H9 (cell line): ENCODE results near the gene BEST4. TPM values are rescaled to one million over a fixed set of nuclear protein-coding genes. Genes with fewer than 3 reads are reported as not detected.

ENCODE experiments used
- DNase-seq: peaks from one replicate; pipeline ENCODE4 v3.0.0-alpha.2; 2017
- H2AFZ ChIP-seq: one replicate; pipeline ENCODE4 v1.6.1; 2013; ENCODE audit warnings: mild to moderate bottlenecking, low read length, control low read depth, moderate library complexity
- H2AK5ac ChIP-seq: 2 replicates; pipeline ENCODE4 v1.6.1; 2013; ENCODE audit warnings: low read length, control low read depth, mixed read lengths; ENCODE audit not compliant: insufficient read length
- H2BK120ac ChIP-seq: one replicate; pipeline ENCODE4 v1.6.1; 2013; ENCODE audit warnings: low read depth, mild to moderate bottlenecking, low read length, control low read depth, inconsistent platforms; ENCODE audit not compliant: poor library complexity, severe bottlenecking
- H2BK12ac ChIP-seq: 2 replicates; pipeline ENCODE4 v1.6.1; 2013; ENCODE audit warnings: low read length, control low read depth, mixed read lengths, low read depth; ENCODE audit not compliant: insufficient read length
- H2BK15ac ChIP-seq: 2 replicates; pipeline ENCODE4 v1.6.1; 2013; ENCODE audit warnings: low read depth, low read length, control low read depth
- H2BK20ac ChIP-seq: one replicate; pipeline ENCODE4 v1.6.1; 2013; ENCODE audit warnings: low read depth, mild to moderate bottlenecking, low read length, control low read depth, inconsistent platforms; ENCODE audit not compliant: poor library complexity, severe bottlenecking
- H2BK5ac ChIP-seq: 2 replicates; pipeline ENCODE4 v1.6.1; 2013; ENCODE audit warnings: low read length, control low read depth, mixed read lengths; ENCODE audit not compliant: insufficient read length
- H3K14ac ChIP-seq: 2 replicates; pipeline ENCODE4 v1.6.1; 2013; ENCODE audit warnings: low read length, control low read depth; ENCODE audit not compliant: insufficient read depth
- H3K18ac ChIP-seq: 2 replicates; pipeline ENCODE4 v1.6.1; 2013; ENCODE audit warnings: low read depth, mild to moderate bottlenecking, mixed read lengths, low read length, control low read depth; ENCODE audit not compliant: insufficient read length
- H3K23ac ChIP-seq: 2 replicates; pipeline ENCODE4 v1.6.1; 2013; ENCODE audit warnings: low read length, control low read depth, mixed read lengths, low read depth; ENCODE audit not compliant: insufficient read length
- H3K23me2 ChIP-seq: 2 replicates; pipeline ENCODE4 v1.6.1; 2013; ENCODE audit warnings: low read depth, mild to moderate bottlenecking, mixed read lengths, low read length, control low read depth; ENCODE audit not compliant: insufficient read length, poor library complexity, severe bottlenecking
- H3K27ac ChIP-seq: 2 replicates; pipeline ENCODE4 v1.5.1; 2013; ENCODE audit warnings: low read length, control low read depth, mixed read lengths, low read depth; ENCODE audit not compliant: insufficient read length
- H3K27me3 ChIP-seq: 2 replicates; pipeline ENCODE4 v1.6.1; 2013; ENCODE audit warnings: low read length, control low read depth, inconsistent platforms; ENCODE audit not compliant: insufficient read depth
- H3K4ac ChIP-seq: 2 replicates; pipeline ENCODE4 v1.6.1; 2013; ENCODE audit warnings: low read depth, mild to moderate bottlenecking, control low read depth, inconsistent platforms, low read length, moderate library complexity
- H3K4me1 ChIP-seq: 2 replicates; pipeline ENCODE4 v1.6.1; 2013; ENCODE audit warnings: low read length, control low read depth, inconsistent platforms; ENCODE audit not compliant: insufficient read depth
- H3K4me2 ChIP-seq: 2 replicates; pipeline ENCODE4 v1.6.1; 2013; ENCODE audit warnings: low read length, control low read depth, mixed read lengths; ENCODE audit not compliant: insufficient read length, insufficient read depth
- H3K56ac ChIP-seq: 2 replicates; pipeline ENCODE4 v1.6.1; 2013; ENCODE audit warnings: low read depth, mild to moderate bottlenecking, mixed read lengths, low read length, control low read depth; ENCODE audit not compliant: insufficient read length
- H3K79me1 ChIP-seq: 2 replicates; pipeline ENCODE4 v1.6.1; 2013; ENCODE audit warnings: low read depth, mild to moderate bottlenecking, moderate library complexity, low read length, control low read depth, inconsistent platforms; ENCODE audit not compliant: insufficient read depth, poor library complexity, severe bottlenecking
- H3K79me2 ChIP-seq: 2 replicates; pipeline ENCODE4 v1.6.1; 2013; ENCODE audit warnings: low read length, control low read depth, inconsistent platforms; ENCODE audit not compliant: insufficient read depth
- H3K9ac ChIP-seq: 2 replicates; pipeline ENCODE4 v1.6.1; 2013; ENCODE audit warnings: low read length, control low read depth, mixed read lengths; ENCODE audit not compliant: insufficient read length; ENCODE audit errors: extremely low read depth
- H3K9me3 ChIP-seq: one replicate; pipeline ENCODE4 v1.6.1; 2013; ENCODE audit warnings: low read depth, low read length, inconsistent platforms; ENCODE audit not compliant: control insufficient read depth
- H3T11ph ChIP-seq: one replicate; pipeline ENCODE4 v1.6.1; 2013; ENCODE audit warnings: mild to moderate bottlenecking, low read length, control low read depth, inconsistent platforms
- H4K20me1 ChIP-seq: one replicate; pipeline ENCODE4 v1.6.1; 2013; ENCODE audit not compliant: control insufficient read depth, insufficient read length, insufficient read depth
- H4K5ac ChIP-seq: 2 replicates; pipeline ENCODE4 v1.6.1; 2013; ENCODE audit warnings: low read depth, mild to moderate bottlenecking, mixed read lengths, low read length, control low read depth; ENCODE audit not compliant: insufficient read length
- H4K8ac ChIP-seq: replicated peaks from 2 replicates; pipeline ENCODE4 v1.6.1; 2013; ENCODE audit warnings: low read length, control low read depth, mixed read lengths, low read depth; ENCODE audit not compliant: insufficient read length
- H4K91ac ChIP-seq: 2 replicates; pipeline ENCODE4 v1.6.1; 2013; ENCODE audit warnings: low read depth, mild to moderate bottlenecking, moderate library complexity, mixed read lengths, low read length, control low read depth; ENCODE audit not compliant: insufficient read length
- H3K27ac Mint-ChIP-seq, 3 experiments: 2 replicates in 2 of 3; 3 replicates in 1 of 3; pipeline ENCODE4 v1.8.0; 2020 to 2021; ENCODE audit warnings: mixed read lengths in 3 of 3, mild to moderate bottlenecking in 1 of 3, moderate library complexity in 1 of 3
- H3K27me3 Mint-ChIP-seq: 2 replicates; pipeline ENCODE4 v1.8.0; 2021; ENCODE audit warnings: low read depth, mild to moderate bottlenecking, moderate library complexity, mixed read lengths
- H3K36me3 Mint-ChIP-seq, 3 experiments: 2 replicates in 2 of 3; 3 replicates in 1 of 3; pipeline ENCODE4 v1.8.0; 2020 to 2021; ENCODE audit warnings: low read depth in 3 of 3, mixed read lengths in 3 of 3; ENCODE audit not compliant: insufficient read depth in 1 of 3
- H3K4me1 Mint-ChIP-seq, 2 experiments: 2 replicates each; pipeline ENCODE4 v1.8.0; 2020; ENCODE audit warnings: mixed read lengths in 2 of 2
- H3K4me3 Mint-ChIP-seq, 2 experiments: 2 replicates in 1 of 2; 3 replicates in 1 of 2; pipeline ENCODE4 v1.8.0; 2020 to 2021; ENCODE audit warnings: mild to moderate bottlenecking in 2 of 2, mixed read lengths in 2 of 2, moderate library complexity in 1 of 2
- H3K9me3 Mint-ChIP-seq, 2 experiments: 2 replicates in 1 of 2; 3 replicates in 1 of 2; pipeline ENCODE4 v1.8.0; 2020; ENCODE audit warnings: mild to moderate bottlenecking in 2 of 2, mixed read lengths in 2 of 2, moderate library complexity in 1 of 2
- CTCF ChIP-seq: fragments of 200-600 bp; sonication (generic); conservative IDR thresholded peaks from 3 replicates; pipeline ENCODE4 v1.8.0; 2021; ENCODE audit warnings: antibody characterized with exemption, mild to moderate bottlenecking
- WGBS: extraction: QIAGEN DNeasy Blood & Tissue Kit; methylation state at CpG from one replicate; pipeline ENCODE4 v1.1.7; 2013; ENCODE audit warnings: missing lambda C conversion rate, low lambda C conversion rate, mixed read lengths; ENCODE audit not compliant: insufficient read length; ENCODE audit errors: extremely low coverage; 5-methylcytosine and 5-hydroxymethylcytosine counted together
- total RNA-seq: library from RNA; stranded (reverse); gene quantifications from 2 replicates; pipeline ENCODE4 v1.2.1, GENCODE V29; 2021

Gene BEST4
- total RNA-seq, 1 experiment from 2014 or later, result 1.1 TPM

- peak overlapping the region; percentile 57 for H3T11ph ChIP-seq
- H3K27ac ChIP-seq, result no peak overlapping the region
- no peak overlapping the region for H3K4ac ChIP-seq
- H2BK120ac ChIP-seq, result no peak overlapping the region
- peaks cover 22 to 29% of the 10 kb centered on the region in 2 experiments for H3K4me1 Mint-ChIP-seq
- no peaks in the 10 kb centered on the region for H3K79me2 ChIP-seq
- H4K20me1 ChIP-seq, result no peaks in the 10 kb centered on the region
- no peak overlapping the region for H2BK15ac ChIP-seq
- peaks cover 12% of the 10 kb centered on the region for H3K27me3 Mint-ChIP-seq
- no peak overlapping the region for H4K91ac ChIP-seq
- peaks cover 4 to 37% (median 21%) of the 10 kb centered on the region in 3 experiments for H3K36me3 Mint-ChIP-seq
- no peak overlapping the region for H4K8ac ChIP-seq
- H2BK20ac ChIP-seq, result no peak overlapping the region
- no peaks in the 10 kb centered on the region; a peak in 1 of 5 replicates for H3K9me3 Mint-ChIP-seq
- H4K5ac ChIP-seq, result no peak overlapping the region
- peak overlapping the region; percentile 85; the same call in 1 of the 2 replicates for H3K14ac ChIP-seq
- no peak for TF ChIP-seq CTCF
- DNase-seq, result no peak
- no peaks in the 10 kb centered on the region for H3K27me3 ChIP-seq
- peak overlapping the region; percentile 62 to 65 for H3K4me3 Mint-ChIP-seq
- H3K27ac Mint-ChIP-seq, result peak overlapping the region in 1 of 3 experiments; percentile 68; a peak in 1 of 7 replicates
- WGBS, result no CpG with 5 or more reads among the region's 8 CpGs
- H2BK12ac ChIP-seq, result peak overlapping the region; percentile 25
- H3K23me2 ChIP-seq, result peaks cover 9% of the 10 kb centered on the region
- no peak overlapping the region for H2BK5ac ChIP-seq
- H3K4me1 ChIP-seq, result no peaks in the 10 kb centered on the region
- no peaks in the 10 kb centered on the region for H3K9me3 ChIP-seq
- H3K18ac ChIP-seq, result peak overlapping the region; percentile 61
- H3K23ac ChIP-seq, result no peak overlapping the region
- H3K56ac ChIP-seq, result no peak overlapping the region
- peak overlapping the region; percentile 48 for H3K9ac ChIP-seq
- no peak overlapping the region for H2AK5ac ChIP-seq
- peak overlapping the region; percentile 18 for H2AFZ ChIP-seq
- no peaks in the 10 kb centered on the region for H3K79me1 ChIP-seq
- peak overlapping the region; percentile 64 for H3K4me2 ChIP-seq
These were observed 4.3 kb downstream of the BEST4 start for GRCh38 chr1:44783697-44784093.
